ENCODE data around the gene PRRC1. TPM values are rescaled to one million over a fixed set of nuclear protein-coding genes. Genes with fewer than 3 reads are reported as not detected.

PRRC1 gene
- total RNA-seq, 4 donors from 2014 or later, result 30.2 to 58.4 (median 44.9) TPM

DNA sequence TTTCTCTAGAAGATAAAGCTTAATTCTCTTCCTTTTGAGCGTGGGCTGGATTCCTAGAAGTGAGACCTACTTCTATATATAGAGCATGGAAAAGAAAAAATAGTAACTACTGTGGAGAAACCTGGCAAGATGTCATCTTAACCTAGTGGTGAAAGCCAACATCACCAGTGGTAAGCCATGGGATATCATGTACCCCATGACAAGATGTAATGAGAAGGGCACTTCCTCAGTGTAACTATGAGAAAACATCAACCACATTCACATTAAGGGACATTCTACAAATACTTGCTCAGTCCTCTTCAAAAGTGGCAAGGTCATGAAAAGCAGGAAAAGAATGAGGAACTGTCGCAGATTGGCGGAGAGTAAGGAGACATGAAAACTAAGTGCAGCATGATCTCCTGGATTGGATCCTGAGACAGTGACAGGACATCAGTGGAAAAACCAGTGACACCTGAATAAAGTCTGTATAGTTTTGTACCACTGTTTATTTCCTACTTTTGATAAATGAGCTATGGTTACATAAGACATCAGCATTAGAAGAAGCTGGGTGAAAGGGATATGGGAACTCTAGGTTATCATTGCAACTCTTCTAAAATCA is 65.4 kb downstream of the PRRC1 start:
- H3K4me3 ChIP-seq (ENCODE audit: low read depth, poor library complexity, severe bottlenecking), result no peak overlapping the region
- no peak for DNase-seq (ENCODE audit: low spot score in 2 of 2)
- intact Hi-C loops (cut with DNase I; ENCODE audit: low total_unique reads), result no loop called here
- 61 to 81% methylated on average over 3 of the region's 3 CpGs for WGBS, 2 donors
- TF ChIP-seq, protein P1, sequence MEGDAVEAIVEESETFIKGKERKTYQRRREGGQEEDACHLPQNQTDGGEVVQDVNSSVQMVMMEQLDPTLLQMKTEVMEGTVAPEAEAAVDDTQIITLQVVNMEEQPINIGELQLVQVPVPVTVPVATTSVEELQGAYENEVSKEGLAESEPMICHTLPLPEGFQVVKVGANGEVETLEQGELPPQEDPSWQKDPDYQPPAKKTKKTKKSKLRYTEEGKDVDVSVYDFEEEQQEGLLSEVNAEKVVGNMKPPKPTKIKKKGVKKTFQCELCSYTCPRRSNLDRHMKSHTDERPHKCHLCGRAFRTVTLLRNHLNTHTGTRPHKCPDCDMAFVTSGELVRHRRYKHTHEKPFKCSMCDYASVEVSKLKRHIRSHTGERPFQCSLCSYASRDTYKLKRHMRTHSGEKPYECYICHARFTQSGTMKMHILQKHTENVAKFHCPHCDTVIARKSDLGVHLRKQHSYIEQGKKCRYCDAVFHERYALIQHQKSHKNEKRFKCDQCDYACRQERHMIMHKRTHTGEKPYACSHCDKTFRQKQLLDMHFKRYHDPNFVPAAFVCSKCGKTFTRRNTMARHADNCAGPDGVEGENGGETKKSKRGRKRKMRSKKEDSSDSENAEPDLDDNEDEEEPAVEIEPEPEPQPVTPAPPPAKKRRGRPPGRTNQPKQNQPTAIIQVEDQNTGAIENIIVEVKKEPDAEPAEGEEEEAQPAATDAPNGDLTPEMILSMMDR (IDR thresholded peaks at IDR 0.05), result no peak
- TF ChIP-seq POLR2A (IDR thresholded peaks at IDR 0.05), result no peak

DNA sequence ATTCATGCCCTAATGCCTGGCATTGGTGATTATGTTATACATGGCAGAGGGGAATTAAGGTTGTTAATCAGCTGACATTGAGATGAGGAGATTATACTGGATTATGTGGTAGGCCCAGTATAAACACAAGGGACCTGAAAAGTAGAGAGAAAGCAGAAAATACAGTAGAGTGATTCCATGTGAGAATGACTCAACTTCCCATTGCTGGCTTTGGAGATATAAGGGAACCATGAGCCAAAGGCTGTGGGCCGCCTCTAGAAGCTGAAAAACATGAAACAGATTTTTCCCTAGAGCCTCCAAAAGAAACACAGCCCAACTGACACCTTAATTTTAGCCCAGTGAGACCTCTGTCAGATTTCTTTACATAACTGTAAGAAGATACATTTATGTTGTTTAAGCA is 66.4 kb downstream of the PRRC1 start:
- 82 to 85% methylated on average over 1 of the region's 1 CpG for WGBS, 2 donors
- TF ChIP-seq, protein P1 (IDR thresholded peaks at IDR 0.05), result no peak
- TF ChIP-seq POLR2A (IDR thresholded peaks at IDR 0.05), result no peak
- no peak for DNase-seq (ENCODE audit: low spot score in 2 of 2)
- no peak overlapping the region for H3K4me3 ChIP-seq (ENCODE audit: low read depth, poor library complexity, severe bottlenecking)
- intact Hi-C loops (cut with DNase I; ENCODE audit: low total_unique reads), result no loop called here

DNA sequence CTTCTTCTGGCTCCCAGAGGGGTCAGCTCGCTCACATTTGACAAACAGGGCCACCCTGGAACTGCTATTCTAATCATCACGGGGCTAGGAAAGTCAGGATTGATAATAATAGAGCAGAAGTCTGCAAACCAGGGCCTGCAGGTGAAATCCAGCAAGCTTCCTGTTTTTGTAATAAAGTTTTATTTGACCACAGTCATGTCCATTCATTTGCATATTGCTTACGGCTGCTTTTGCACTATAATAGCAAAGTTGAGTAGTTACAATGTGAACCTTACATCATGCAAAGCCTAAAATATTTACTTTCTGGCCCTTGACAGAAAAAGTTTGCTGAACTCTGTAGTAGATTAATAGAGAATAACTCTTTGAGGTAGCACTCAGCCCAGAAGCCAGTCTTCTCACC is 68.2 kb downstream of the PRRC1 start:
- DNase-seq (ENCODE audit: low spot score in 2 of 2), result no peak
- intact Hi-C loops (cut with DNase I; ENCODE audit: low total_unique reads), result no loop called here
- no peak for TF ChIP-seq POLR2A (IDR thresholded peaks at IDR 0.05)
- TF ChIP-seq, protein P1 (IDR thresholded peaks at IDR 0.05), result no peak
- WGBS, 2 donors, result 65 to 67% methylated on average over 3 of the region's 3 CpGs
- H3K4me3 ChIP-seq (ENCODE audit: low read depth, poor library complexity, severe bottlenecking), result no peak overlapping the region

DNA sequence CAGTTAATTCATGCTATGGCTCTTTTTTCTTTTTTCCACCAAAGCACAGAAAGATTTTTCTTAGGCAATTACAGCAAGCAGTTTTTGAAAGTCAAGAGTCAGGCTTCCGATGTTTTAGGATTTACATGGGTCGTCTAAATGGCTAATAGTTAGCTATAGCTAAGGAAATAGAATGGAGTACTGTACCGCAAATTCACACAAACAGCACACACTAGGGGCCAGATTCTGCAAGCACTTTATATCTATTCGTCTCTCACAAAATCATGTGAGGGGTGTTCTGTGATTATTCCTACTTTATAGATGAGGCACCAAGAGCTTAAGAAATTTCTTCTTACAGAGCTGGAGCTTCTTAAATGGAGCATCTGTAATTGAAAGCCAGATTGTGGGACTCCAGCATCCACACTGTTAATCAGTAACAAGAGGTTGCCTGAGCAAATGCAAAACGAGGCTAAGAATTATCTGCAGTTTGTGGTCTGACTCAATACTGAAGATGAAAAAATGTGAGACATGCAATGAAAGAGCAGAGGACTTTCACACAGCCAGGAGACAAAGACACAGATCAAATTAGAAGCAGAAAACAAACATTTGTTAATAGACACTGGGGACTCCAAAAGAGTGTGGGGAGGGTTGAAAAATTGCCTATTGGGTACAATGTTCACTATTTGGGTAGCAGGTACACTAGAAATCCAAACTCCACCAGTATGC is 68.8 kb downstream of the PRRC1 start:
- TF ChIP-seq, protein P1 (IDR thresholded peaks at IDR 0.05), result no peak
- no peak for TF ChIP-seq POLR2A (IDR thresholded peaks at IDR 0.05)
- DNase-seq (ENCODE audit: low spot score in 2 of 2), result no peak
- intact Hi-C loops (cut with DNase I; ENCODE audit: low total_unique reads), result no loop called here
- 74 to 75% methylated on average over 5 of the region's 5 CpGs for WGBS, 2 donors
- no peak overlapping the region for H3K4me3 ChIP-seq (ENCODE audit: low read depth, poor library complexity, severe bottlenecking)

DNA sequence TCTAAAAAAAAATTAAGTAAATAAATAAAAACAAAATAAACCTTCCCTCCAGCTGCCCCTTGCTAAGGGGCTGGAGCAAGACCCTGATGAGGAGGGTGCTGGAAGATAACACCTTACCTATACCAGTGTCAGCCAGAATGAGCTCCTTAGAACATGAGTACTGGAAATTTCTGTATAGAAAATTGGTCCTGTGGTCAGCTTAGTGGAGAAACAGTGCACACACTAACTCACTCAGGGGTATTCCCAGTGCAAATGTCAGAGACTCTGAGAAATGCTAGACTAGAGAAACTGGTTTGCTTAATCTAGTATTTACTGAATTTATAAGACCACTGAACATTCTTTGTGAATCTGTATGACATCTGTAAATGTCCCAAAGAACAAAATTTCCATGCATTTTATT is 69.4 kb downstream of the PRRC1 start:
- TF ChIP-seq POLR2A (IDR thresholded peaks at IDR 0.05), result no peak
- TF ChIP-seq, protein P1 (IDR thresholded peaks at IDR 0.05), result no peak
- intact Hi-C loops (cut with DNase I; ENCODE audit: low total_unique reads), result no loop called here
- no peak for DNase-seq (ENCODE audit: low spot score in 2 of 2)
- H3K4me3 ChIP-seq (ENCODE audit: low read depth, poor library complexity, severe bottlenecking), result no peak overlapping the region
